Body of pancreas (tissue), 4 donors: ENCODE measurements around the gene CEMIP2.

Source experiments
- CTCF ChIP-seq, 7 experiments: fragments of 450-650 bp in 4 of 7; fragments of 200-600 bp in 3 of 7; sonication (generic) in 3 of 7; IDR thresholded peaks; one replicate each; pipeline ENCODE4 v1.5.1; 2016 to 2019; ENCODE audit warnings: antibody characterized with exemption in 7 of 7
- POLR2A ChIP-seq, 3 donors: fragments of 450-650 bp; IDR thresholded peaks; one replicate each; pipeline ENCODE4 v1.6.1; 2016; ENCODE audit warnings: antibody characterized with exemption in 3 of 3, mild to moderate bottlenecking in 2 of 3

GRCh38 chr9:71790296-71790695 is 22.0 kb upstream of the CEMIP2 start:
- TF ChIP-seq CTCF (IDR thresholded peaks at IDR 0.05) (no peak), POLR2A (IDR thresholded peaks at IDR 0.05) (no peak)
